HG03342 (cell line): ENCODE data around the gene HSPA2.

ENCODE experiments used
- ATAC-seq: cut with Tn5 transposase; IDR thresholded peaks from one replicate; pipeline ENCODE4 v1.9.1; 2021; ENCODE audit warnings: mild to moderate bottlenecking, moderate library complexity; ENCODE audit not compliant: unreplicated experiment

Gene HSPA2

GRCh38 chr14:64540208-64541202, at the start of gene HSPA2:
TSS of gene HSPA2 (plus strand) at chr14:64540741. CDS start at chr14:64540850, 109 bp downstream.
- ATAC-seq: peak; percentile 94

GRCh38 chr14:64491637-64492036, 48.9 kb upstream of the HSPA2 start:
- ATAC-seq: no peak

- no peak for ATAC-seq
Observed at GRCh38 chr14:64493455-64493854, 47.1 kb upstream of the HSPA2 start.

- ATAC-seq: no peak
Observed at GRCh38 chr14:64495252-64495651, 45.3 kb upstream of the HSPA2 start.

- ATAC-seq: no peak
Observed at GRCh38 chr14:64496764-64497163, 43.8 kb upstream of the HSPA2 start.

GRCh38 chr14:64500088-64500487, 40.5 kb upstream of the HSPA2 start:
- ATAC-seq: no peak

GRCh38 chr14:64501411-64502171, 39.0 kb upstream of the HSPA2 start:
- ATAC-seq: no peak

GRCh38 chr14:64502456-64502855, 38.1 kb upstream of the HSPA2 start:
- no peak for ATAC-seq

- peak; percentile 5 for ATAC-seq
Observed at GRCh38 chr14:64502887-64503433, 37.6 kb upstream of the HSPA2 start.

- ATAC-seq: peak; percentile 64
Observed at GRCh38 chr14:64503434-64504309, 36.9 kb upstream of the HSPA2 start, which contains the start of gene ZBTB25. TSS of gene ZBTB25 (minus strand) at chr14:64503838. CDS start at chr14:64490533, 13,305 bp downstream.

- no peak for ATAC-seq
Observed at GRCh38 chr14:64504310-64504896, 36.1 kb upstream of the HSPA2 start, which contains the start of gene ZBTB1. TSS of gene ZBTB1 (plus strand) at chr14:64504770. CDS start at chr14:64521505, 16,735 bp downstream.

GRCh38 chr14:64504897-64505794, 35.4 kb upstream of the HSPA2 start:
- ATAC-seq: peak; percentile 25

- no peak for ATAC-seq
Observed at GRCh38 chr14:64506721-64507120, 33.8 kb upstream of the HSPA2 start.

GRCh38 chr14:64507376-64508156, 33.0 kb upstream of the HSPA2 start:
- ATAC-seq: no peak

- peak; percentile 10 for ATAC-seq
Observed at GRCh38 chr14:64508215-64508776, 32.2 kb upstream of the HSPA2 start.

- no peak for ATAC-seq
Observed at GRCh38 chr14:64509036-64509435, 31.5 kb upstream of the HSPA2 start.

- no peak for ATAC-seq
Observed at GRCh38 chr14:64510825-64511671, 29.5 kb upstream of the HSPA2 start.
